NOMO-1 treated with DMSO at 0.1 percent for 48 hours (cell line): ENCODE data around the gene CFAP58.

Source experiments
- DNase-seq: peaks from one replicate; lab custom pipeline; 2025; ENCODE audit not compliant: unreplicated experiment; lab: John Stamatoyannopoulos, UW

CFAP58 gene

GRCh38 chr10:104321725-104322415 is 31.8 kb upstream of the CFAP58 start:
- no peak for DNase-seq

- peak; percentile 72 for DNase-seq
These were observed 31.2 kb upstream of the CFAP58 start for GRCh38 chr10:104322416-104322782.

- DNase-seq: no peak
These were observed 30.5 kb upstream of the CFAP58 start for GRCh38 chr10:104323085-104323484.

- peak; percentile 42 for DNase-seq
These were observed 29.9 kb upstream of the CFAP58 start for GRCh38 chr10:104323760-104324201.

GRCh38 chr10:104324221-104324686 is 29.4 kb upstream of the CFAP58 start:
- DNase-seq: peak; percentile 90

- no peak for DNase-seq
These were observed 28.7 kb upstream of the CFAP58 start for GRCh38 chr10:104324931-104325330.

GRCh38 chr10:104325436-104326435 is 27.9 kb upstream of the CFAP58 start:
- DNase-seq: no peak

- DNase-seq: no peak
These were observed 26.5 kb upstream of the CFAP58 start for GRCh38 chr10:104326991-104327610.

GRCh38 chr10:104327745-104328645 is 25.6 kb upstream of the CFAP58 start:
- no peak for DNase-seq

GRCh38 chr10:104328646-104328895 is 25.1 kb upstream of the CFAP58 start:
- no peak for DNase-seq

GRCh38 chr10:104328896-104329710 is 24.5 kb upstream of the CFAP58 start:
- peak; percentile 50 for DNase-seq

- DNase-seq: no peak
These were observed 23.9 kb upstream of the CFAP58 start for GRCh38 chr10:104329735-104330134.

GRCh38 chr10:104330168-104331110 is 23.2 kb upstream of the CFAP58 start:
- DNase-seq: no peak

- no peak for DNase-seq
These were observed 22.3 kb upstream of the CFAP58 start for GRCh38 chr10:104331208-104331838.

- DNase-seq: no peak
These were observed 21.2 kb upstream of the CFAP58 start for GRCh38 chr10:104332243-104333031.

- DNase-seq: no peak
These were observed 20.5 kb upstream of the CFAP58 start for GRCh38 chr10:104333032-104333727.
